GM06990 (cell line): ENCODE results near the gene RNF150.
"Not testable (repeated sequence)": the region's sequence is repeated elsewhere in the genome, so short reads cannot be mapped to it uniquely, and the experiment has no call there.

Source experiments
- DNase-seq: peaks from one replicate; pipeline ENCODE4 v3.0.0-alpha.2; 2011; ENCODE audit not compliant: insufficient read length; ENCODE audit errors: extremely low read depth
- H3K27me3 ChIP-seq: replicated peaks from 2 replicates; pipeline ENCODE4 v1.6.0; 2011; ENCODE audit warnings: low read length; ENCODE audit not compliant: control insufficient read depth, insufficient read depth
- H3K36me3 ChIP-seq: 2 replicates; pipeline ENCODE4 v1.5.1; 2011; ENCODE audit warnings: low read length; ENCODE audit not compliant: control insufficient read depth, insufficient read depth
- H3K4me3 ChIP-seq: replicated peaks from 2 replicates; pipeline ENCODE4 v1.5.1; 2011; ENCODE audit warnings: low read depth, mild to moderate bottlenecking, control low read depth, low read length
- CTCF ChIP-seq: IDR thresholded peaks from 2 replicates; pipeline ENCODE4 v1.5.1; 2011; ENCODE audit warnings: low read length, control low read depth, mild to moderate bottlenecking, inconsistent platforms; ENCODE audit not compliant: insufficient read depth, poor library complexity, severe bottlenecking

Gene RNF150

DNA sequence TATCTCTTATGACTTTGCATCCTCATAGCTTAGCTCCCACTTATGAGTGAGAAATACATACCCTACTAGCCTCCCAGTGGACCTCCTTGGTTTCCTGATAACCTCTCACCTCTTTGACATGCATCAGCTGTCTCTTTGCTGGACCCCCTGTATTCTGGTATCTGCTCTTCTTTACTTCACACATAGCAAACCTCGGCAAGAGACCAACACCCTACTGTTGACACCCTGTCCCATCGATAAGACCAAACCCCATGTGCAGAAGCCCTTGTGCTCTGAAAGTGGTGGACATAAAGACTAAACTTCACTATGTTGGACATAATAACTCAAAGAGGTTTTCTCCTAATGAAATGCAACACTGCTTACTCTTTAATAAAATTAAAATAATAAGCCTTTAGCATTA lies 75.7 kb downstream of the RNF150 start:
- no peak for DNase-seq

DNA sequence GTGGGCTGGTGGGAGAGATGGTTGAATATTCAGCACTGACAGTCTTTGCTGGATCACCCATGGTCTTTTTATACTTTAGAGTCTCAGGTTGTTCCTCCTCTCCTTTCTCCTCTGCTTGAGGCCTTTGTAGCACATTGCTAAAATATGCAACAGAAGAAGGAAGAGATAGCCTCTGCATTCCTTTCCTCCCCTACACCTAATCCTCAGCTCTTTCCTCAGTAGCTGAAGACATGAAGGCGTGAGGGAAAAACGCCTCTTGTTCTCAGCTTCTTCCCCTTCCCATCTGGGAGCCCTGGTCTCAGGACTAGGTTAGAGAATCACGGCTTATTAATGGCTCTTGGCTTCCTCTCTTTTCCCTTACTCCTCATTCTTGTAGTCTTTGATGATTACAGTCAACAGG lies 76.8 kb downstream of the RNF150 start:
- no peak for DNase-seq
- TF ChIP-seq CTCF, result no peak
- Histone ChIP-seq H3K27me3 (no peaks in the 10 kb centered on the region), H3K4me3 (no peak overlapping the region), H3K36me3 (no peaks in the 10 kb centered on the region)

More for the DNA sequence above, 75.7 kb downstream of the RNF150 start:
- Histone ChIP-seq H3K27me3 (no peaks in the 10 kb centered on the region), H3K36me3 (no peaks in the 10 kb centered on the region), H3K4me3 (no peak overlapping the region)
- no peak for TF ChIP-seq CTCF

DNA sequence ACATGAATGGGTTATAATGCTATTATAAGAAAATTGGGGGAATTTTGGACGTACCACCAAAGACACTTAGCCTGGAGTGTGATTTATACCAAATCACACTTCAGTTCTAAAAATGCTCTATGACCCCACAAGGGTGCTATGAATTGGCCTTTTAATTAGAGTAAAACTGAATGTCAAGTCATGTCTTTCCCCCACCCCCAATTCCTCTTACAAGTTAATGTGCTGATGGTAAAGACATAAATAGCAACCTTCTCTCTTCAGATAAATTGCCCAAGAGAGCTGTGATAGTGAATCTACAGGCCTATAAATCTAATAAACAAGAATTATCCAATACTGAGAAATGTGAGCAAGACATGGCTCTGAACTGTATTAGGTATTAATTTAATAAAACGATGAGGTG lies 78.8 kb downstream of the RNF150 start:
- H3K4me3 ChIP-seq, result no peak overlapping the region
- TF ChIP-seq CTCF, result no peak
- DNase-seq, result no peak

GRCh38 chr4:141050999-141051398 lies 82.3 kb downstream of the RNF150 start:
- not testable (repeated sequence) for H3K27me3 ChIP-seq, H3K36me3 ChIP-seq, H3K4me3 ChIP-seq, DNase-seq

More for the DNA sequence above, 78.8 kb downstream of the RNF150 start:
- no peaks in the 10 kb centered on the region for H3K27me3 ChIP-seq
- H3K36me3 ChIP-seq, result no peaks in the 10 kb centered on the region

- no peaks in the 10 kb centered on the region for H3K27me3 ChIP-seq
- no peaks in the 10 kb centered on the region for H3K36me3 ChIP-seq
- no peak for TF ChIP-seq CTCF
- no peak overlapping the region for H3K4me3 ChIP-seq
- DNase-seq, result no peak
These were observed 85.9 kb downstream of the RNF150 start for GRCh38 chr4:141047228-141047884.

GRCh38 chr4:141046255-141046654 lies 87.0 kb downstream of the RNF150 start:
- no peak for DNase-seq
- no peaks in the 10 kb centered on the region for H3K27me3 ChIP-seq
- TF ChIP-seq CTCF, result no peak
- no peak overlapping the region for H3K4me3 ChIP-seq
- no peaks in the 10 kb centered on the region for H3K36me3 ChIP-seq
